ENCODE results near the gene TAF7L.

The TAF7L gene

DNA sequence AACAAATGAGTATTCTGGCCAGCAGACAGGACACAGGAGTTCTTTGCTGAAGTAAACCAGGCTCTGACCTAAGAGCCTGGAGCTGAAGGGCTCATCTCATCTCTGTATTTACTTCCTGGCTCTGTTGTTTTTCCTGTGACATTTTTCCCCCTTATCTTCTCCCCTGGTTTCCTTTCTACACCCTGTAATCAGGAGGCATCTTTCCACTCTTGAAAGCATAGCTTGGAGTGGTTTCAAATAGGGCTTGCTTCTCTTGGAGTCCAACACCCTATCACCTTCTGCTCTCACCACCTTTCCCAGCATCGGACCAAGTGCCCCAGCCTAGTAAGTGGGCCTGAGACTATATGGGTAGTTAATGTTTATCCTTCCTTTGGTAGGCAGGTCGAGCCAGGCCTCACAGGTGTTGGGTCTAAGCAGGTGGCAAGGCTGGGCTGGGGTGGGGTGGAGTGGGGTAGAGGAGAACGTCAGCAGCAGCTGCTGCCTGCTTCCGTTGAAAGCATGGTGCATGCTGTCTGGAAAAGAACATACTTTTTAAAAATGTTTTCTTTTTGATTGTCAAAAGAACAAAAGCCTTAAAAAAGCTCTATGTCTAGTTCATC is 70.4 kb downstream of the TAF7L start:
- no peak for DNase-seq

DNA sequence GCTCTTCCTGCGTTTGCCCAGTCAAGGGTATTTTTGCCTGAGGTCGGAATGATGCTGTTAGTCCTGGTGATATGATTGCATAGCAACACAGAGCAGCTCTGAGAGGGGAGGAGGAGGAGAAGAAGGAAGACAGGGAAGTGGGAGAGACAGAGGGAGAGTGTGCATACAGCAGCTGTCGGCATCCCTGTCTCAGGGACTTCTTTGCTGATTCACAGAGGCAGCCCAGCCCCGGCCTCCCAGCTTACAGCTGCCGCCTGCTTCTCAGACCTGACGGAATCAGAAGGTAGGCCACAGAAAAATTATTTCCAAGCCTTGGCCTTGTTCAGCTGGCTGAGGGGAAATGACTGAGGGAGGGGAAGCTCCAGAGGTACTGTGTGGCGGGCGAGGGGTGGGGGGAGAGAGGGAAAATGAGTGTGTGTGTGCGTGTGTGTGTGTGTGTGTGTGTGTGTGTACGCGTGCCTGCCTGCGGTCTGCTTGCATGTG is 71.2 kb downstream of the TAF7L start:
- no peak for DNase-seq

DNA sequence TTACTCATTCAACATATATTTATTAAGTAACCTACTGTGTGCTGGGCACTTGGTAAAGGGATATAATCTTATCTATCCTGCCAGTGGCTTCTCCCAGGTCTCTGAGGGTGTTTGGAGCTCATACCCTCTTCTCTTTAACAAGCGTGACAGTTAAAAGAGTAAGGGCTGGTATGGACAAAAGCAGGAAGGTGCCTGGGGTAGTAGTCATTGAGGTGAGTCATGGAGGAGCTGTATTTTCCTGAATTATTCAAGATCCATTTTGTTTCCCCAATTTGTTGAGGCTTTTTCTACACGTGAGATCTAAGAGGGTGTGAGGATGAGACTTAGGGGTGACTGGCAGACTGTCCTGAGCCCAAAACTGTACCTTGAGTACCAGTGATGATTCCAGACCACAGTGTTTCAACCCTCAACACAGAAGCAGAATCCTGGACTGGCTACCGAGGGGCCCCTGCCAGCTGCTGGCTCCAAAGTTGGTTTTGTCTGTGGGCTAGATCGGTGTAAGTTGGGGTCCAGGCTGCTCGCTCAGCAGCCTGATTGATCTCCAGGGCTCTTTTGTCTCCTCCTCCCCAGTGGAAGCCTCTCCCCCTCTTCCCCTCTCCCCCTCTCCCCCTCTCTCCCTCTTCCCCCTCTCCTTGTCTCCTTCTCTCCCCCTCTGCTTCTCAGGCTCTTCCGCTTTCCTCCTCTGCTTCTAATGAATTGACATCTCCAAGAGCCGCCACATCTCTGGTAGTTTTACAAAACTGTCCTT is 71.8 kb downstream of the TAF7L start, which contains the start of gene DRP2:
TSS of gene DRP2 (plus strand) at position 671 of the 748 bp plus-strand sequence. CDS start 11,862 bp downstream, outside the sequence.
- DNase-seq = no peak
